GM21360 (cell line): ENCODE measurements around the gene SPATA17.
"Not testable (repeated sequence)": the region's sequence is repeated elsewhere in the genome, so short reads cannot be mapped to it uniquely, and the experiment has no call there.

Experiments used
- ATAC-seq: cut with Tn5 transposase; IDR thresholded peaks from one replicate; pipeline ENCODE4 v1.9.1; 2021; ENCODE audit warnings: mild to moderate bottlenecking, moderate library complexity; ENCODE audit not compliant: unreplicated experiment

Gene SPATA17

GRCh38 chr1:217630711-217631591 is at the start of gene SPATA17, which contains the start of gene GPATCH2:
TSS of gene SPATA17 (plus strand) at chr1:217631344. CDS start at chr1:217631379, 35 bp downstream.
TSS of gene GPATCH2 (minus strand) at chr1:217631090. CDS start at chr1:217630971, 119 bp downstream.
- peak; percentile 97 for ATAC-seq

- ATAC-seq, result not testable (repeated sequence)
Measured at GRCh38 chr1:217584286-217584811, 46.8 kb upstream of the SPATA17 start.

- no peak for ATAC-seq
Measured at GRCh38 chr1:217585577-217585976, 45.6 kb upstream of the SPATA17 start.

- ATAC-seq, result no peak
Measured at GRCh38 chr1:217586586-217586985, 44.6 kb upstream of the SPATA17 start.

- no peak for ATAC-seq
Measured at GRCh38 chr1:217590598-217590997, 40.5 kb upstream of the SPATA17 start.

- ATAC-seq, result no peak
Measured at GRCh38 chr1:217599154-217599553, 32.0 kb upstream of the SPATA17 start.

- no peak for ATAC-seq
Measured at GRCh38 chr1:217602380-217602779, 28.8 kb upstream of the SPATA17 start.

- ATAC-seq, result no peak
Measured at GRCh38 chr1:217605390-217605789, 25.8 kb upstream of the SPATA17 start.

- ATAC-seq, result no peak
Measured at GRCh38 chr1:217614200-217614712, 16.9 kb upstream of the SPATA17 start.

GRCh38 chr1:217617126-217617525 is 14.0 kb upstream of the SPATA17 start:
- no peak for ATAC-seq

GRCh38 chr1:217620814-217621213 is 10.3 kb upstream of the SPATA17 start:
- ATAC-seq, result peak; percentile 100

GRCh38 chr1:217622042-217622441 is 9.1 kb upstream of the SPATA17 start:
- ATAC-seq, result no peak

- no peak for ATAC-seq
Measured at GRCh38 chr1:217626321-217626720, 4.8 kb upstream of the SPATA17 start.

GRCh38 chr1:217627431-217627830 is 3.7 kb upstream of the SPATA17 start:
- no peak for ATAC-seq

- ATAC-seq, result no peak
Measured at GRCh38 chr1:217642455-217642854, 11.3 kb downstream of the SPATA17 start.

GRCh38 chr1:217647791-217648190 is 16.6 kb downstream of the SPATA17 start:
- no peak for ATAC-seq

- no peak for ATAC-seq
Measured at GRCh38 chr1:217650674-217651073, 19.5 kb downstream of the SPATA17 start.

- peak; percentile 84 for ATAC-seq
Measured at GRCh38 chr1:217660353-217661062, 29.4 kb downstream of the SPATA17 start.

- ATAC-seq, result no peak
Measured at GRCh38 chr1:217661407-217661806, 30.3 kb downstream of the SPATA17 start.

- ATAC-seq, result no peak
Measured at GRCh38 chr1:217668351-217668940, 37.3 kb downstream of the SPATA17 start.

- ATAC-seq, result no peak
Measured at GRCh38 chr1:217673387-217673786, 42.2 kb downstream of the SPATA17 start.
